Neuronal stem cell (in vitro differentiated cells): ENCODE data around the gene PPFIBP1.
"Not testable (repeated sequence)": the region's sequence is repeated elsewhere in the genome, so short reads cannot be mapped to it uniquely, and the experiment has no call there.

Source experiments
- DNase-seq: peaks from one replicate; pipeline ENCODE4 v3.0.0-alpha.2; 2013; ENCODE audit warnings: low spot score
- H2AFZ ChIP-seq: one replicate; pipeline ENCODE4 v1.6.1; 2013; ENCODE audit warnings: mild to moderate bottlenecking, low read length, inconsistent platforms
- H2AK5ac ChIP-seq: 2 replicates; pipeline ENCODE4 v1.6.1; 2013; ENCODE audit warnings: low read depth, mild to moderate bottlenecking, inconsistent platforms, low read length, moderate library complexity, mixed read lengths
- H2BK120ac ChIP-seq: 2 replicates; pipeline ENCODE4 v1.6.1; 2013; ENCODE audit warnings: low read depth, mild to moderate bottlenecking, inconsistent platforms, low read length, moderate library complexity, mixed read lengths
- H2BK12ac ChIP-seq: one replicate; pipeline ENCODE4 v1.6.1; 2013; ENCODE audit warnings: low read length, inconsistent platforms
- H2BK15ac ChIP-seq: 2 replicates; pipeline ENCODE4 v1.6.1; 2013; ENCODE audit warnings: mild to moderate bottlenecking, low read length, inconsistent platforms, mixed read lengths
- H2BK5ac ChIP-seq: one replicate; pipeline ENCODE4 v1.6.1; 2013; ENCODE audit warnings: inconsistent platforms, mild to moderate bottlenecking, low read length, moderate library complexity
- H3K14ac ChIP-seq: one replicate; pipeline ENCODE4 v1.6.1; 2013; ENCODE audit warnings: low read length, inconsistent platforms
- H3K18ac ChIP-seq: 2 replicates; pipeline ENCODE4 v1.6.1; 2013; ENCODE audit warnings: low read length, inconsistent platforms
- H3K23ac ChIP-seq: 2 replicates; pipeline ENCODE4 v1.6.1; 2013; ENCODE audit warnings: low read depth, mild to moderate bottlenecking, mixed read lengths, low read length, inconsistent platforms; ENCODE audit not compliant: poor library complexity
- H3K27ac ChIP-seq: replicated peaks from 3 replicates; pipeline ENCODE4 v1.5.1; 2013; ENCODE audit warnings: low read length, inconsistent platforms
- H3K27me3 ChIP-seq, 3 experiments: 2 replicates each; pipeline ENCODE4 v1.6.1; 2013; ENCODE audit warnings: low read length in 3 of 3, mild to moderate bottlenecking in 2 of 3, inconsistent platforms in 1 of 3, low read depth in 1 of 3, mixed read lengths in 1 of 3, moderate library complexity in 1 of 3; ENCODE audit not compliant: control insufficient read depth in 3 of 3, insufficient read depth in 3 of 3
- H3K36me3 ChIP-seq, 2 donors: replicated peaks in 1 of 2; 2 replicates each; pipeline ENCODE4 v1.6.1; 2013; ENCODE audit warnings: low read length in 2 of 2; ENCODE audit not compliant: control insufficient read depth in 2 of 2, insufficient read depth in 2 of 2
- H3K4ac ChIP-seq: 2 replicates; pipeline ENCODE4 v1.6.1; 2013; ENCODE audit warnings: inconsistent platforms, mild to moderate bottlenecking, low read length, moderate library complexity
- H3K4me1 ChIP-seq, 2 donors: 1 replicate in 1 of 2; 2 replicates in 1 of 2; pipeline ENCODE4 v1.6.1; 2013; ENCODE audit warnings: low read length in 2 of 2, low read depth in 1 of 2; ENCODE audit not compliant: control insufficient read depth in 2 of 2, insufficient read depth in 1 of 2
- H3K4me2 ChIP-seq: one replicate; pipeline ENCODE4 v1.6.1; 2013; ENCODE audit warnings: mild to moderate bottlenecking, low read length, inconsistent platforms; ENCODE audit not compliant: insufficient read depth, poor library complexity, severe bottlenecking
- H3K4me3 ChIP-seq, 2 donors: 2 replicates each; pipeline ENCODE4 v1.5.1; 2013; ENCODE audit warnings: low read length in 2 of 2, mild to moderate bottlenecking in 2 of 2, inconsistent platforms in 1 of 2, moderate library complexity in 1 of 2
- H3K79me1 ChIP-seq: one replicate; pipeline ENCODE4 v1.6.1; 2013; ENCODE audit warnings: low read depth, mild to moderate bottlenecking, inconsistent platforms, low read length, moderate library complexity
- H3K9ac ChIP-seq: one replicate; pipeline ENCODE4 v1.6.1; 2013; ENCODE audit warnings: mild to moderate bottlenecking, low read depth, low read length, inconsistent platforms; ENCODE audit not compliant: poor library complexity
- H3K9me3 ChIP-seq, 2 donors: replicated peaks in 1 of 2; 2 replicates each; pipeline versions ENCODE3 to v1.6.1; 2013; ENCODE audit warnings: low read length in 2 of 2, mild to moderate bottlenecking in 2 of 2, inconsistent platforms in 1 of 2, low read depth in 1 of 2, mixed read lengths in 1 of 2, moderate library complexity in 1 of 2; ENCODE audit not compliant: control insufficient read depth in 2 of 2, insufficient read depth in 1 of 2
- H4K8ac ChIP-seq: one replicate; pipeline ENCODE4 v1.6.1; 2013; ENCODE audit warnings: low read depth, mild to moderate bottlenecking, inconsistent platforms, low read length, moderate library complexity
- H4K91ac ChIP-seq: one replicate; pipeline ENCODE4 v1.6.1; 2013; ENCODE audit warnings: low read length, low read depth, mild to moderate bottlenecking, inconsistent platforms; ENCODE audit not compliant: poor library complexity
- WGBS, 2 donors: extraction: QIAGEN DNeasy Blood & Tissue Kit; methylation state at CpG; one replicate each; pipeline ENCODE4 v1.1.7; 2013; ENCODE audit warnings: missing lambda C conversion rate in 2 of 2, mixed read lengths in 1 of 2; ENCODE audit not compliant: insufficient read length in 2 of 2, insufficient replicate concordance in 1 of 2; ENCODE audit errors: extremely low coverage in 2 of 2; 5-methylcytosine and 5-hydroxymethylcytosine counted together

Gene PPFIBP1

GRCh38 chr12:27598866-27599265 lies 74.9 kb downstream of the PPFIBP1 start:
- not testable (repeated sequence) for DNase-seq, H3K9ac ChIP-seq, H2BK15ac ChIP-seq, H4K91ac ChIP-seq, H2BK120ac ChIP-seq, H3K18ac ChIP-seq, H2AFZ ChIP-seq, H3K27ac ChIP-seq, H3K36me3 ChIP-seq, H3K27me3 ChIP-seq, H3K79me1 ChIP-seq, H3K4ac ChIP-seq, H3K4me2 ChIP-seq, H3K4me1 ChIP-seq, H4K8ac ChIP-seq, H2BK5ac ChIP-seq, H2AK5ac ChIP-seq, H3K4me3 ChIP-seq, H2BK12ac ChIP-seq, H3K23ac ChIP-seq, H3K14ac ChIP-seq
- peaks cover 2 to 12% of the 10 kb centered on the region in 2 donors for H3K9me3 ChIP-seq
- WGBS, 2 donors: no CpG with 5 or more reads among the region's 1 CpG

- not testable (repeated sequence) for H4K91ac ChIP-seq, H3K23ac ChIP-seq, H3K4me2 ChIP-seq, H3K79me1 ChIP-seq, H2AK5ac ChIP-seq, H3K18ac ChIP-seq, H2BK15ac ChIP-seq, H3K27me3 ChIP-seq, H3K4me1 ChIP-seq, H2BK120ac ChIP-seq, DNase-seq, H3K4me3 ChIP-seq, H3K27ac ChIP-seq, H3K9ac ChIP-seq, H2AFZ ChIP-seq, H2BK12ac ChIP-seq, H4K8ac ChIP-seq, H2BK5ac ChIP-seq, H3K36me3 ChIP-seq, H3K4ac ChIP-seq, H3K14ac ChIP-seq
- WGBS, 2 donors: no CpG with 5 or more reads among the region's 5 CpGs
- H3K9me3 ChIP-seq: peaks cover 3 to 23% of the 10 kb centered on the region in 2 donors
Measured at GRCh38 chr12:27601056-27601828, 77.2 kb downstream of the PPFIBP1 start.

- H2BK120ac ChIP-seq: no peak overlapping the region
- H3K18ac ChIP-seq: no peak overlapping the region
- WGBS, 2 donors: no CpG with 5 or more reads among the region's 1 CpG
- H4K8ac ChIP-seq: no peak overlapping the region
- no peak overlapping the region for H4K91ac ChIP-seq
- no peak overlapping the region for H3K27ac ChIP-seq
- H3K4me2 ChIP-seq: no peak overlapping the region
- no peak overlapping the region for H2BK15ac ChIP-seq
- H2AFZ ChIP-seq: no peak overlapping the region
- no peak for DNase-seq
- no peaks in the 10 kb centered on the region for H3K4me1 ChIP-seq
- no peak overlapping the region for H3K23ac ChIP-seq
- no peak overlapping the region for H3K14ac ChIP-seq
- peaks cover 3 to 20% of the 10 kb centered on the region in 2 donors for H3K9me3 ChIP-seq
- no peaks in the 10 kb centered on the region for H3K27me3 ChIP-seq
- H2BK12ac ChIP-seq: no peak overlapping the region
- no peak overlapping the region for H3K9ac ChIP-seq
- H2AK5ac ChIP-seq: no peak overlapping the region
- H3K79me1 ChIP-seq: no peaks in the 10 kb centered on the region
- H3K36me3 ChIP-seq: peaks cover 0 to 2% of the 10 kb centered on the region in 2 donors
- H2BK5ac ChIP-seq: no peak overlapping the region
- H3K4ac ChIP-seq: no peak overlapping the region
- H3K4me3 ChIP-seq: no peak overlapping the region
Measured at GRCh38 chr12:27602516-27602915, 78.5 kb downstream of the PPFIBP1 start.

- no peaks in the 10 kb centered on the region for H3K79me1 ChIP-seq
- H3K36me3 ChIP-seq: peaks cover 0 to 2% of the 10 kb centered on the region in 2 donors
- H2AK5ac ChIP-seq: no peak overlapping the region
- peaks cover 0 to 3% of the 10 kb centered on the region in 2 donors for H3K4me1 ChIP-seq
- no peak overlapping the region for H2AFZ ChIP-seq
- H3K27me3 ChIP-seq: no peaks in the 10 kb centered on the region
- H3K23ac ChIP-seq: no peak overlapping the region
- H3K9me3 ChIP-seq: peaks cover 3 to 10% of the 10 kb centered on the region in 2 donors
- no CpG with 5 or more reads among the region's 3 CpGs for WGBS, 2 donors
- H3K4me2 ChIP-seq: no peak overlapping the region
- H2BK120ac ChIP-seq: no peak overlapping the region
- no peak overlapping the region for H3K27ac ChIP-seq
- no peak overlapping the region for H3K9ac ChIP-seq
- H2BK15ac ChIP-seq: no peak overlapping the region
- no peak overlapping the region for H3K18ac ChIP-seq
- no peak overlapping the region for H2BK5ac ChIP-seq
- H2BK12ac ChIP-seq: no peak overlapping the region
- H3K14ac ChIP-seq: no peak overlapping the region
- H3K4ac ChIP-seq: no peak overlapping the region
- no peak overlapping the region for H4K8ac ChIP-seq
- no peak overlapping the region for H3K4me3 ChIP-seq
- no peak overlapping the region for H4K91ac ChIP-seq
- no peak for DNase-seq
Measured at GRCh38 chr12:27604431-27604830, 80.4 kb downstream of the PPFIBP1 start.
